ENCODE data around the gene NPPA.

NPPA gene

GRCh38 chr1:11802616-11802972, 45.0 kb downstream of the NPPA start:
- DNase-seq (ENCODE audit: low read depth), result no peak
- H3K4me3 ChIP-seq (ENCODE audit: low read depth, low read length), result no peak overlapping the region
- TF ChIP-seq, protein P1, sequence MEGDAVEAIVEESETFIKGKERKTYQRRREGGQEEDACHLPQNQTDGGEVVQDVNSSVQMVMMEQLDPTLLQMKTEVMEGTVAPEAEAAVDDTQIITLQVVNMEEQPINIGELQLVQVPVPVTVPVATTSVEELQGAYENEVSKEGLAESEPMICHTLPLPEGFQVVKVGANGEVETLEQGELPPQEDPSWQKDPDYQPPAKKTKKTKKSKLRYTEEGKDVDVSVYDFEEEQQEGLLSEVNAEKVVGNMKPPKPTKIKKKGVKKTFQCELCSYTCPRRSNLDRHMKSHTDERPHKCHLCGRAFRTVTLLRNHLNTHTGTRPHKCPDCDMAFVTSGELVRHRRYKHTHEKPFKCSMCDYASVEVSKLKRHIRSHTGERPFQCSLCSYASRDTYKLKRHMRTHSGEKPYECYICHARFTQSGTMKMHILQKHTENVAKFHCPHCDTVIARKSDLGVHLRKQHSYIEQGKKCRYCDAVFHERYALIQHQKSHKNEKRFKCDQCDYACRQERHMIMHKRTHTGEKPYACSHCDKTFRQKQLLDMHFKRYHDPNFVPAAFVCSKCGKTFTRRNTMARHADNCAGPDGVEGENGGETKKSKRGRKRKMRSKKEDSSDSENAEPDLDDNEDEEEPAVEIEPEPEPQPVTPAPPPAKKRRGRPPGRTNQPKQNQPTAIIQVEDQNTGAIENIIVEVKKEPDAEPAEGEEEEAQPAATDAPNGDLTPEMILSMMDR (IDR thresholded peaks at IDR 0.05; ENCODE audit: control insufficient read depth, extremely low read depth, insufficient read depth), result no peak

- H3K4me3 ChIP-seq (ENCODE audit: low read depth, low read length), result no peak overlapping the region
- no peak for DNase-seq (ENCODE audit: low read depth)
- TF ChIP-seq, protein P1 (IDR thresholded peaks at IDR 0.05; ENCODE audit: control insufficient read depth, extremely low read depth, insufficient read depth), result no peak
These were observed 46.7 kb downstream of the NPPA start for GRCh38 chr1:11800756-11801433.

GRCh38 chr1:11800391-11800755, 47.2 kb downstream of the NPPA start:
- DNase-seq (ENCODE audit: low read depth), result no peak
- TF ChIP-seq, protein P1 (IDR thresholded peaks at IDR 0.05; ENCODE audit: control insufficient read depth, extremely low read depth, insufficient read depth), result no peak
- H3K4me3 ChIP-seq (ENCODE audit: low read depth, low read length), result no peak overlapping the region

GRCh38 chr1:11799896-11800295, 47.7 kb downstream of the NPPA start:
- H3K4me3 ChIP-seq (ENCODE audit: low read depth, low read length), result no peak overlapping the region
- DNase-seq (ENCODE audit: low read depth), result no peak
- TF ChIP-seq, protein P1 (IDR thresholded peaks at IDR 0.05; ENCODE audit: control insufficient read depth, extremely low read depth, insufficient read depth), result no peak

DNA sequence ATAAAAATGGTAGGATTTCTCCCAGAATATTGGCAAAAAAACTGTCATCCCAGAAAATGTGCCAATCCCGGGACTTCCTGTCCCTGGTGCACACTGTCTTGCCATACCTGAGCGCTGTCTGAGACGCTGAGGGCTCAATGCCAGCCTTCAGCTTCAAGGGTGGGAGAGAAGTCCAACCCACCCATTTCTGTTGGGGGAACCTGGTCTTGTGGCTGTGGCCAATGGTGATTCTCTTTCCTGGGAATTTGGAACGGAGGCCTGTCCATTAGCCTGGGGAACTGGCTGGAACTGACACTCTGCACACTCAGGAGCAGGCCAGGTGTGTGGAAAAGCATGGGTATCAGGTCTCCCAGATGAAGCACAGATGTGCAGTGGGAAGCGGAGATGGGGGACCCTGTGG, 48.5 kb downstream of the NPPA start:
- H3K4me3 ChIP-seq (ENCODE audit: low read depth, low read length), result no peak overlapping the region
- no peak for DNase-seq (ENCODE audit: low read depth)

GRCh38 chr1:11797525-11798216, 49.9 kb downstream of the NPPA start:
- H3K4me3 ChIP-seq (ENCODE audit: low read depth, low read length), result no peak overlapping the region
- DNase-seq (ENCODE audit: low read depth), result no peak
- TF ChIP-seq, protein P1 (IDR thresholded peaks at IDR 0.05; ENCODE audit: control insufficient read depth, extremely low read depth, insufficient read depth), result no peak

More for the DNA sequence above, 48.5 kb downstream of the NPPA start:
- TF ChIP-seq, protein P1 (IDR thresholded peaks at IDR 0.05; ENCODE audit: control insufficient read depth, extremely low read depth, insufficient read depth), result no peak

Measured in LNCaP clone FGC (cell line).